OCI-LY1 (cell line): Measurements from ENCODE around the gene CDH9.

Experiments
- H2AFZ ChIP-seq: fragments of 200-600 bp; sonication (generic), shearing (Covaris generic); 2 replicates; pipeline ENCODE4 v1.6.0; 2014; ENCODE audit warnings: antibody characterized with exemption, mild to moderate bottlenecking, low read length
- H3F3A ChIP-seq: fragments of 200-600 bp; sonication (generic), shearing (Covaris generic); 2 replicates; pipeline ENCODE4 v1.6.0; 2014; ENCODE audit warnings: mild to moderate bottlenecking, antibody characterized with exemption, low read length, moderate library complexity; ENCODE audit not compliant: insufficient read depth
- H3K27ac ChIP-seq: fragments of 200-600 bp; sonication (generic); 2 replicates; pipeline ENCODE4 v1.5.1; 2014; ENCODE audit warnings: low read length, mixed run types, mild to moderate bottlenecking, low read depth; ENCODE audit not compliant: poor library complexity, severe bottlenecking
- H3K27me3 ChIP-seq: fragments of 200-600 bp; sonication (generic); 2 replicates; pipeline ENCODE4 v1.6.0; 2014; ENCODE audit warnings: antibody characterized with exemption, mild to moderate bottlenecking, low read length, moderate library complexity; ENCODE audit not compliant: insufficient read depth
- H3K36me3 ChIP-seq: fragments of 200-600 bp; sonication (generic); 2 replicates; pipeline ENCODE4 v1.6.1; 2014; ENCODE audit warnings: mild to moderate bottlenecking, antibody characterized with exemption, low read length, moderate library complexity, mixed read lengths; ENCODE audit not compliant: insufficient read depth
- H3K4me1 ChIP-seq: fragments of 200-600 bp; sonication (generic); 2 replicates; pipeline ENCODE4 v1.5.1; 2014; ENCODE audit warnings: mild to moderate bottlenecking, low read length, moderate library complexity; ENCODE audit not compliant: insufficient read depth, severe bottlenecking
- H3K4me2 ChIP-seq: fragments of 200-600 bp; sonication (generic), shearing (Covaris generic); 2 replicates; pipeline ENCODE4 v1.6.1; 2014; ENCODE audit warnings: low read length
- H3K4me3 ChIP-seq: fragments of 200-600 bp; sonication (generic); 2 replicates; pipeline ENCODE4 v1.5.1; 2014; ENCODE audit warnings: low read length, low read depth, mild to moderate bottlenecking, mixed read lengths; ENCODE audit not compliant: poor library complexity, severe bottlenecking
- H3K79me2 ChIP-seq: fragments of 200-600 bp; shearing (Covaris generic); 2 replicates; pipeline ENCODE4 v1.6.1; 2016; ENCODE audit warnings: mixed run types, low read length, mixed read lengths; ENCODE audit not compliant: insufficient read depth
- H3K9ac ChIP-seq: fragments of 200-600 bp; sonication (generic), shearing (Covaris generic); 2 replicates; pipeline ENCODE4 v1.6.1; 2014; ENCODE audit warnings: mild to moderate bottlenecking, low read length, mixed read lengths
- H3K9me2 ChIP-seq: fragments of 200-600 bp; sonication (generic), shearing (Covaris generic); 2 replicates; pipeline ENCODE4 v1.6.1; 2014; ENCODE audit warnings: low read depth, mild to moderate bottlenecking, low read length, mixed read lengths
- H3K9me3 ChIP-seq: fragments of 200-600 bp; shearing (Covaris generic); 2 replicates; pipeline ENCODE4 v1.6.1; 2014; ENCODE audit warnings: low read length, mixed read lengths
- H4K20me1 ChIP-seq: fragments of 200-600 bp; sonication (generic), shearing (Covaris generic); 2 replicates; pipeline ENCODE4 v1.6.0; 2016; ENCODE audit warnings: mild to moderate bottlenecking, low read length; ENCODE audit not compliant: insufficient read depth
- CTCF ChIP-seq: fragments of 200-600 bp; sonication (generic), shearing (Covaris generic); IDR thresholded peaks from 2 replicates; pipeline ENCODE4 v1.5.1; 2017; ENCODE audit warnings: mild to moderate bottlenecking, antibody characterized with exemption, low read length, moderate library complexity, mixed read lengths
- EZH2 ChIP-seq: fragments of 200-600 bp; sonication (generic), shearing (Covaris generic); IDR thresholded peaks from 2 replicates; pipeline ENCODE4 v1.8.0; 2017; ENCODE audit warnings: borderline replicate concordance, mixed run types, mild to moderate bottlenecking, antibody characterized with exemption, low read length, moderate library complexity, mixed read lengths

CDH9 gene, protein sequence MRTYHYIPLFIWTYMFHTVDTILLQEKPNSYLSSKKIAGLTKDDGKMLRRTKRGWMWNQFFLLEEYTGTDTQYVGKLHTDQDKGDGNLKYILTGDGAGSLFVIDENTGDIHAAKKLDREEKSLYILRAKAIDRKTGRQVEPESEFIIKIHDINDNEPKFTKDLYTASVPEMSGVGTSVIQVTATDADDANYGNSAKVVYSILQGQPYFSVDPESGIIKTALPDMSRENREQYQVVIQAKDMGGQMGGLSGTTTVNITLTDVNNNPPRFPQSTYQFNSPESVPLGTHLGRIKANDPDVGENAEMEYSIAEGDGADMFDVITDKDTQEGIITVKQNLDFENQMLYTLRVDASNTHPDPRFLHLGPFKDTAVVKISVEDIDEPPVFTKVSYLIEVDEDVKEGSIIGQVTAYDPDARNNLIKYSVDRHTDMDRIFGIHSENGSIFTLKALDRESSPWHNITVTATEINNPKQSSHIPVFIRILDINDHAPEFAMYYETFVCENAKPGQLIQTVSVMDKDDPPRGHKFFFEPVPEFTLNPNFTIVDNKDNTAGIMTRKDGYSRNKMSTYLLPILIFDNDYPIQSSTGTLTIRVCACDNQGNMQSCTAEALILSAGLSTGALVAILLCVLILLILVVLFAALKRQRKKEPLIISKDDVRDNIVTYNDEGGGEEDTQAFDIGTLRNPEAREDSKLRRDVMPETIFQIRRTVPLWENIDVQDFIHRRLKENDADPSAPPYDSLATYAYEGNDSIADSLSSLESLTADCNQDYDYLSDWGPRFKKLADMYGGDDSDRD

DNA sequence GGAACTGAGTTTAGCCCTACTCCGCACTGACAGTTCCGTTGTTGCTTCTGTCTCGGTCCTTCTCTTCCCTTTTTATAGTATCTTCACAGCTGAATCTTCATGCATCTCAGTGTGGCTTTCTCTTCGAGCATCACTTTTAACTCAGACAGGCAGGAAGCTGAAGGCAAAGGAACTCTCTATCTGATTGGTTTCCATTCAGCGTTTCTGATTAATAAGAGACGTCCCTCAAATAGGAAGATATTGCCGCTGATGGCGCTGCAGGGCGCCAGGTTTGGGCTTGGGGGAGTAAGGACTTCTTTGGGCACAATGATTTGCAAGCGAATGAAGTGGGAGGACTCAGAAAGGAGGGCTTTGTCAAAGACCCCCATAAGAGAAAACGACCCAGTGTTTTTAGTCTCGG, at the start of gene CDH9:
Gene CDH9, minus strand, starts transcription at position 111 of the 400 bp plus-strand sequence. CDS start 50,253 bp downstream, outside the sequence.
- Histone ChIP-seq H3K9ac (no peak within 1 kb of the TSS), H3K4me3 (no peak within 1 kb of the TSS), H3K4me2 (no peak within 1 kb of the TSS), H3K27ac (no peak within 1 kb of the TSS), H3K4me1 (no peaks in the 10 kb centered on the region), H4K20me1 (no peaks in the 10 kb centered on the region), H3K27me3 (no peaks in the 10 kb centered on the region), H3K9me2 (no peaks in the 10 kb centered on the region), H3F3A (no peaks in the 10 kb centered on the region), H3K79me2 (no peaks in the 10 kb centered on the region), H3K36me3 (no peaks in the 10 kb centered on the region), H3K9me3 (no peaks in the 10 kb centered on the region), H2AFZ (no peak within 1 kb of the TSS)
- TF ChIP-seq EZH2 (no peak), CTCF (no peak)

DNA sequence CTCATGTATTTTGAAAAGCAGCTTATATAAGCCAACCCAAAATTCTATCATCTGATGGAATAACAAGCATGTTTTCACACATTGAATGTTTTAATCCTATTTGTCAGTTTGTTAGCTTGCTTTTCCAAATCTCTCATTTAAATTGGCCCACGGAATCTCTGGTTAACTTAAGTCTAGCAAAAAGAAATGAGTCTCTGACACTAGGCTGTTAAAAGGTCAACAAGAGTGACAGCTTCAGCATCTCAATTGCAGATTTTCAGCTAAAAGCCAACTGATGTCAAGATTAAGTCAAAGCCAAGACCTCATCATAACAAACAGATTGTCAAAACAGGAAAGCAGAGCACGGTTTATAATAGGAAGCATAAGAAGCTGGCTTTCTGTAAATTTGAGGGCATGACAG, 49.4 kb upstream of the CDH9 start:
- Histone ChIP-seq H3K4me3 (no peak overlapping the region), H3K4me1 (no peaks in the 10 kb centered on the region), H2AFZ (no peak overlapping the region), H4K20me1 (no peaks in the 10 kb centered on the region), H3F3A (no peaks in the 10 kb centered on the region), H3K79me2 (no peaks in the 10 kb centered on the region), H3K9me3 (no peaks in the 10 kb centered on the region), H3K27ac (no peak overlapping the region), H3K27me3 (no peaks in the 10 kb centered on the region), H3K36me3 (no peaks in the 10 kb centered on the region), H3K4me2 (no peak overlapping the region), H3K9ac (no peak overlapping the region), H3K9me2 (no peaks in the 10 kb centered on the region)
- TF ChIP-seq CTCF: no peak
- TF ChIP-seq EZH2: no peak

DNA sequence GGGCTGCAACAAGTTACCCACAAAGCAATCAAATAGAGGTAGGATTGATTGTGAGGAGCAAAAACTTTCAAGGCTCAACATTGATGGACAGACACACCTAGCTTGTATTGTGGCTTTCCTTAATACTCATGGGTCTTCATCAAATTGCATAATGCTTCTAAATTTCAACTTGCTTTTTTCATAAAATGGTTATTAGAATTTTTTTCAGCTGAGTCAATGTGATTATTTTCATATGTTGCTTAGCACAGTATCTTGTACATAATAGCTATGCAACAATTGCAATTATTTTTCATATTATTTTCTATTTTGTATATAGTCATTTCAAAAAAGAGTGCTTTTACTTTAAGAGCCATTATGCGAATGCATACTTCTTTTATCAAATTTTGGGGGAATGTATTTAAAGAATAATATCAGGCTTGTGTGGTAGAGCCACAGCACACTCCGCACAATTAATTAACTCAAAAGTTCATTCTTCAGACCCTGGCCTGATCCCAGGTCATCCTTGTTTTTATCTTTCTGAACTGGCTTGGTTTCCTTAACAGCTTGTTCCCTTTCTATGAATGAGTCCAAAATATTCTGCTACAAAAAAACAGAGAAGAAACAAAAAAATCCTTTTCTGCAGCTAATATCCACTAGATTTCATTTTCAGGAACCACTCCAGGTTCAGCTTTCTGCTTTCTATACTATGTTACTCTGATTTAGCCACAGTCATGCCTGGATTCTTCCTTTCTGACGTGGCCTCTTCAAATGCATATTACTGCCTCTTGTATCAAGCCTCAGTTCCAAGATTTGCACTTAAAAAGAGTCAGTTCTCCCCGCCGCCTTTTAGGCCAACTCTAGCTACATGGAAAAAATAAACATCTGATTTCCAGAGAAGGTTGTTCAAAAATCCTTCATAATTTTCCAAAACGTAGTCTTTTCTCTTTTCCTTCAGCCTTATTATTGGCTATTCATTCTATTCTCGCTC, 45.3 kb upstream of the CDH9 start:
- Histone ChIP-seq H3K4me3 (no peak overlapping the region), H2AFZ (no peak overlapping the region), H3K9me3 (no peaks in the 10 kb centered on the region), H4K20me1 (no peaks in the 10 kb centered on the region), H3K27ac (no peak overlapping the region), H3K9me2 (no peaks in the 10 kb centered on the region), H3K9ac (no peak overlapping the region), H3K79me2 (no peaks in the 10 kb centered on the region), H3F3A (no peaks in the 10 kb centered on the region), H3K27me3 (no peaks in the 10 kb centered on the region), H3K4me1 (no peaks in the 10 kb centered on the region), H3K36me3 (no peaks in the 10 kb centered on the region), H3K4me2 (no peak overlapping the region)
- TF ChIP-seq CTCF (no peak), EZH2 (no peak)
